H9 (cell line): Measurements from ENCODE around the gene ADARB2. TPM values are rescaled to one million over a fixed set of nuclear protein-coding genes. Genes with fewer than 3 reads are reported as not detected.

Experiments used
- DNase-seq: peaks from one replicate; pipeline ENCODE4 v3.0.0-alpha.2; 2017
- H2AFZ ChIP-seq: one replicate; pipeline ENCODE4 v1.6.1; 2013; ENCODE audit warnings: mild to moderate bottlenecking, low read length, control low read depth, moderate library complexity
- H2AK5ac ChIP-seq: 2 replicates; pipeline ENCODE4 v1.6.1; 2013; ENCODE audit warnings: low read length, control low read depth, mixed read lengths; ENCODE audit not compliant: insufficient read length
- H2BK120ac ChIP-seq: one replicate; pipeline ENCODE4 v1.6.1; 2013; ENCODE audit warnings: low read depth, mild to moderate bottlenecking, low read length, control low read depth, inconsistent platforms; ENCODE audit not compliant: poor library complexity, severe bottlenecking
- H2BK12ac ChIP-seq: 2 replicates; pipeline ENCODE4 v1.6.1; 2013; ENCODE audit warnings: low read length, control low read depth, mixed read lengths, low read depth; ENCODE audit not compliant: insufficient read length
- H2BK15ac ChIP-seq: 2 replicates; pipeline ENCODE4 v1.6.1; 2013; ENCODE audit warnings: low read depth, low read length, control low read depth
- H2BK20ac ChIP-seq: one replicate; pipeline ENCODE4 v1.6.1; 2013; ENCODE audit warnings: low read depth, mild to moderate bottlenecking, low read length, control low read depth, inconsistent platforms; ENCODE audit not compliant: poor library complexity, severe bottlenecking
- H2BK5ac ChIP-seq: 2 replicates; pipeline ENCODE4 v1.6.1; 2013; ENCODE audit warnings: low read length, control low read depth, mixed read lengths; ENCODE audit not compliant: insufficient read length
- H3K14ac ChIP-seq: 2 replicates; pipeline ENCODE4 v1.6.1; 2013; ENCODE audit warnings: low read length, control low read depth; ENCODE audit not compliant: insufficient read depth
- H3K18ac ChIP-seq: 2 replicates; pipeline ENCODE4 v1.6.1; 2013; ENCODE audit warnings: low read depth, mild to moderate bottlenecking, mixed read lengths, low read length, control low read depth; ENCODE audit not compliant: insufficient read length
- H3K23ac ChIP-seq: 2 replicates; pipeline ENCODE4 v1.6.1; 2013; ENCODE audit warnings: low read length, control low read depth, mixed read lengths, low read depth; ENCODE audit not compliant: insufficient read length
- H3K23me2 ChIP-seq: 2 replicates; pipeline ENCODE4 v1.6.1; 2013; ENCODE audit warnings: low read depth, mild to moderate bottlenecking, mixed read lengths, low read length, control low read depth; ENCODE audit not compliant: insufficient read length, poor library complexity, severe bottlenecking
- H3K27ac ChIP-seq: 2 replicates; pipeline ENCODE4 v1.5.1; 2013; ENCODE audit warnings: low read length, control low read depth, mixed read lengths, low read depth; ENCODE audit not compliant: insufficient read length
- H3K27me3 ChIP-seq: 2 replicates; pipeline ENCODE4 v1.6.1; 2013; ENCODE audit warnings: low read length, control low read depth, inconsistent platforms; ENCODE audit not compliant: insufficient read depth
- H3K4ac ChIP-seq: 2 replicates; pipeline ENCODE4 v1.6.1; 2013; ENCODE audit warnings: low read depth, mild to moderate bottlenecking, control low read depth, inconsistent platforms, low read length, moderate library complexity
- H3K4me1 ChIP-seq: 2 replicates; pipeline ENCODE4 v1.6.1; 2013; ENCODE audit warnings: low read length, control low read depth, inconsistent platforms; ENCODE audit not compliant: insufficient read depth
- H3K4me2 ChIP-seq: 2 replicates; pipeline ENCODE4 v1.6.1; 2013; ENCODE audit warnings: low read length, control low read depth, mixed read lengths; ENCODE audit not compliant: insufficient read length, insufficient read depth
- H3K56ac ChIP-seq: 2 replicates; pipeline ENCODE4 v1.6.1; 2013; ENCODE audit warnings: low read depth, mild to moderate bottlenecking, mixed read lengths, low read length, control low read depth; ENCODE audit not compliant: insufficient read length
- H3K79me1 ChIP-seq: 2 replicates; pipeline ENCODE4 v1.6.1; 2013; ENCODE audit warnings: low read depth, mild to moderate bottlenecking, moderate library complexity, low read length, control low read depth, inconsistent platforms; ENCODE audit not compliant: insufficient read depth, poor library complexity, severe bottlenecking
- H3K79me2 ChIP-seq: 2 replicates; pipeline ENCODE4 v1.6.1; 2013; ENCODE audit warnings: low read length, control low read depth, inconsistent platforms; ENCODE audit not compliant: insufficient read depth
- H3K9ac ChIP-seq: 2 replicates; pipeline ENCODE4 v1.6.1; 2013; ENCODE audit warnings: low read length, control low read depth, mixed read lengths; ENCODE audit not compliant: insufficient read length; ENCODE audit errors: extremely low read depth
- H3K9me3 ChIP-seq: one replicate; pipeline ENCODE4 v1.6.1; 2013; ENCODE audit warnings: low read depth, low read length, inconsistent platforms; ENCODE audit not compliant: control insufficient read depth
- H3T11ph ChIP-seq: one replicate; pipeline ENCODE4 v1.6.1; 2013; ENCODE audit warnings: mild to moderate bottlenecking, low read length, control low read depth, inconsistent platforms
- H4K20me1 ChIP-seq: one replicate; pipeline ENCODE4 v1.6.1; 2013; ENCODE audit not compliant: control insufficient read depth, insufficient read length, insufficient read depth
- H4K5ac ChIP-seq: 2 replicates; pipeline ENCODE4 v1.6.1; 2013; ENCODE audit warnings: low read depth, mild to moderate bottlenecking, mixed read lengths, low read length, control low read depth; ENCODE audit not compliant: insufficient read length
- H4K8ac ChIP-seq: replicated peaks from 2 replicates; pipeline ENCODE4 v1.6.1; 2013; ENCODE audit warnings: low read length, control low read depth, mixed read lengths, low read depth; ENCODE audit not compliant: insufficient read length
- H4K91ac ChIP-seq: 2 replicates; pipeline ENCODE4 v1.6.1; 2013; ENCODE audit warnings: low read depth, mild to moderate bottlenecking, moderate library complexity, mixed read lengths, low read length, control low read depth; ENCODE audit not compliant: insufficient read length
- H3K27ac Mint-ChIP-seq, 3 experiments: 2 replicates in 2 of 3; 3 replicates in 1 of 3; pipeline ENCODE4 v1.8.0; 2020 to 2021; ENCODE audit warnings: mixed read lengths in 3 of 3, mild to moderate bottlenecking in 1 of 3, moderate library complexity in 1 of 3
- H3K27me3 Mint-ChIP-seq: 2 replicates; pipeline ENCODE4 v1.8.0; 2021; ENCODE audit warnings: low read depth, mild to moderate bottlenecking, moderate library complexity, mixed read lengths
- H3K36me3 Mint-ChIP-seq, 3 experiments: 2 replicates in 2 of 3; 3 replicates in 1 of 3; pipeline ENCODE4 v1.8.0; 2020 to 2021; ENCODE audit warnings: low read depth in 3 of 3, mixed read lengths in 3 of 3; ENCODE audit not compliant: insufficient read depth in 1 of 3
- H3K4me1 Mint-ChIP-seq, 2 experiments: 2 replicates each; pipeline ENCODE4 v1.8.0; 2020; ENCODE audit warnings: mixed read lengths in 2 of 2
- H3K4me3 Mint-ChIP-seq, 2 experiments: 2 replicates in 1 of 2; 3 replicates in 1 of 2; pipeline ENCODE4 v1.8.0; 2020 to 2021; ENCODE audit warnings: mild to moderate bottlenecking in 2 of 2, mixed read lengths in 2 of 2, moderate library complexity in 1 of 2
- H3K9me3 Mint-ChIP-seq, 2 experiments: 2 replicates in 1 of 2; 3 replicates in 1 of 2; pipeline ENCODE4 v1.8.0; 2020; ENCODE audit warnings: mild to moderate bottlenecking in 2 of 2, mixed read lengths in 2 of 2, moderate library complexity in 1 of 2
- CTCF ChIP-seq: fragments of 200-600 bp; sonication (generic); conservative IDR thresholded peaks from 3 replicates; pipeline ENCODE4 v1.8.0; 2021; ENCODE audit warnings: antibody characterized with exemption, mild to moderate bottlenecking
- WGBS: extraction: QIAGEN DNeasy Blood & Tissue Kit; methylation state at CpG from one replicate; pipeline ENCODE4 v1.1.7; 2013; ENCODE audit warnings: missing lambda C conversion rate, low lambda C conversion rate, mixed read lengths; ENCODE audit not compliant: insufficient read length; ENCODE audit errors: extremely low coverage; 5-methylcytosine and 5-hydroxymethylcytosine counted together
- total RNA-seq: library from RNA; stranded (reverse); gene quantifications from 2 replicates; pipeline ENCODE4 v1.2.1, GENCODE V29; 2021

ADARB2 gene
- total RNA-seq, 1 experiment from 2014 or later = 0.87 TPM

GRCh38 chr10:1686491-1686749 lies 50.9 kb downstream of the ADARB2 start:
- Histone ChIP-seq H2BK120ac (no peak overlapping the region), H3K4me1 (no peaks in the 10 kb centered on the region), H4K20me1 (no peaks in the 10 kb centered on the region), H3K14ac (no peak overlapping the region), H2BK5ac (no peak overlapping the region), H3K9ac (no peak overlapping the region), H3K27ac (no peak overlapping the region), H4K8ac (no peak overlapping the region), H3K79me2 (no peaks in the 10 kb centered on the region), H3K18ac (no peak overlapping the region), H2AK5ac (no peak overlapping the region), H2AFZ (no peak overlapping the region), H3K23me2 (no peaks in the 10 kb centered on the region), H2BK20ac (no peak overlapping the region), H3K23ac (no peak overlapping the region), H3K79me1 (no peaks in the 10 kb centered on the region), H3T11ph (no peak overlapping the region), H3K4ac (no peak overlapping the region), H4K91ac (no peak overlapping the region), H3K56ac (no peak overlapping the region), H3K4me2 (no peak overlapping the region), H2BK15ac (no peak overlapping the region), H2BK12ac (no peak overlapping the region), H3K9me3 (no peaks in the 10 kb centered on the region), H3K27me3 (no peaks in the 10 kb centered on the region), H4K5ac (no peak overlapping the region)
- no peaks in the 10 kb centered on the region; the same call in 1 of the 2 replicates for H3K27me3 Mint-ChIP-seq
- DNase-seq = no peak
- H3K27ac Mint-ChIP-seq = no peak overlapping the region
- peaks cover 7 to 14% of the 10 kb centered on the region in 2 experiments; a peak in 4 of 5 replicates for H3K9me3 Mint-ChIP-seq
- peaks cover 0 to 8% of the 10 kb centered on the region in 2 experiments for H3K4me1 Mint-ChIP-seq
- WGBS = no CpG with 5 or more reads among the region's 9 CpGs
- H3K4me3 Mint-ChIP-seq = no peak overlapping the region
- TF ChIP-seq CTCF = no peak
- peaks cover 4 to 7% (median 5%) of the 10 kb centered on the region in 3 experiments; a peak in 5 of 7 replicates for H3K36me3 Mint-ChIP-seq
